ENCODE data around the gene EEF1B2. TPM values are rescaled to one million over a fixed set of nuclear protein-coding genes. Genes with fewer than 3 reads are reported as not detected.
"Not testable (repeated sequence)": the region's sequence is repeated elsewhere in the genome, so short reads cannot be mapped to it uniquely, and the experiment has no call there.

The EEF1B2 gene
- polyA plus RNA-seq, 12 donors = 499 to 1,036 (median 996) TPM; not detected in 1

DNA sequence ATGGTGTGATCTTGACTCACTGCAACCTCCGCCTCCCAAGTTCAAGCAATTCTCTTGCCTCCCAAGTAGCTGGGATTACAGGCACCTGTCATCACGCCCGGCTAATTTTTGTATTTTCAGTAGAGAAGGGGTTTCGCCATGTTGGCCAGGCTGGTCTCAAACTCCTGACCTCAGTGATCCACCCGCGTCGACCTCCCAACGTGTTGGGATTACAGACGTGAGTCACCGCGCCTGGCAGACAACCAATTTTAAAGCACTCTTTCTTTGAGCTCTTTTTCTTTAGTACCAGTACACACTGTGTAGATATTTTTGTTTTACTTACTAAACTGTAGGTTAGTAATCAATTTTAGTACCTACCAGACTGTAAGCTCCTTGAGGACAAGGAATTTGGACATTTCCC lies 2.7 kb upstream of the EEF1B2 start:
- DNase-seq = not testable (repeated sequence)

DNA sequence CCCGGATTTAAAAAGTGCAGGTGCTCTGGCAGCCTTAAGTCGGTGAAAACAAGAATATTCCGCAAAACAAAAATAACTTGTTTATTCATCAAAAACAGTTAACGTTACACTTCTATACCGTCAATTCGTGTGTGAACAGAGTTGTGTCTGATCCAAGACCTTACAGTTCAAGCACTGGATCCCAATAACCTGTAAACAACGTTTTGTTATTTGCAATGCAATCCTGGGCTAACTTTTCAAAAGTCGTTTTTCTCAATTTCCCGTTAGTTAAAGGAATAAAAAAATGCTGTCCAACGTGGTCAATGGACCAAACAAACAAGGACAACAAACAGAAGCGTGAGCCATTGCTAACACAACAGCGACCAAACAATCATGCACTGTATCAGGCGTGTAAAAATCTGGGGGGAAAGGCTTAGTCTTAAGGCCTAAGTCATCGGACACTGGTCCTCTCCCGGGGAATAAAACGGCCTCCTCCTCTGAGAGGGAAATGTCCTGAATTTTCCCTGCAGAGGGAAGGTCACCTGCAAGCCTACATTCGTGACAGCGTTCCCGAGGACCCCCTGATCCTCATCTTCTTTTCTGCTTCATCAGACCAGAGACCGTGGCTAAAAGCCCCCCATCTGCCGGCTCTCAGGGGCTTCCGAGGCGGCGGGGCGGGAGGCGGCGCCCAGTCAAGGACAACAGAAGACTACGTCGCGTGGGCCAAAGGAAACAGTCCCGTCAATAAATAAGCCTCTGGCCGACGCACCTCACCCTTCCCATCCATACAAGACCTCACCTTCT lies 941 bp upstream of the EEF1B2 start:
- DNase-seq = no peak

DNA sequence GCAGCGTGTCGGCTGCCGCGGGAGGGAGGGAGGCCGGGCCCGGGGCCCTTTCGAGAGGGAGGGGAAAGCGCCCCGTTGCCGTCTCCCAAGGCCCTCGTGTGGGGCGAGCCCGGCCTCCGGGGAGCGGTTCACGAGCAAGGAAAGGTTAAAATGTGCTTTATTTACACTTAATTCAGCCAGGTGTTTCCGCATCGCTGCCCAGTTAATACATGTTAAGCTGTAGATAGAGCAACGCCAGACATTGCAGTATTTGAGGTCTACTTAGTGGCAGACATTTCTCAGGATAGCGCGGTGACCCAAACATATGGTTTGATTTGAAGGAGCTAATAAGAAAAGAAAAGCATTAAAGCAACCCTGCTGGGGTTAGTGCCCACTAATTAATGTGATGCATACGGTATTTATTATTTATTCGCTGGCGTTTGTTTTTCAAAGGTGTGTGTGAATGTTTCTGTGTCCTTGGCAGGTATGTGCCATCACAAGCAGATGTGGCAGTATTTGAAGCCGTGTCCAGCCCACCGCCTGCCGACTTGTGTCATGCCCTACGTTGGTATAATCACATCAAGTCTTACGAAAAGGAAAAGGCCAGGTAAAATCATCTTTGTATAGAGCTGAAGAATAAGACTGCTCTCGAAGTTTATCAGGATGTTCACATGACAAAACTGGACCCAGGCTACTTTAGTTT lies 571 bp downstream of the EEF1B2 start:
- no peak for DNase-seq

DNA sequence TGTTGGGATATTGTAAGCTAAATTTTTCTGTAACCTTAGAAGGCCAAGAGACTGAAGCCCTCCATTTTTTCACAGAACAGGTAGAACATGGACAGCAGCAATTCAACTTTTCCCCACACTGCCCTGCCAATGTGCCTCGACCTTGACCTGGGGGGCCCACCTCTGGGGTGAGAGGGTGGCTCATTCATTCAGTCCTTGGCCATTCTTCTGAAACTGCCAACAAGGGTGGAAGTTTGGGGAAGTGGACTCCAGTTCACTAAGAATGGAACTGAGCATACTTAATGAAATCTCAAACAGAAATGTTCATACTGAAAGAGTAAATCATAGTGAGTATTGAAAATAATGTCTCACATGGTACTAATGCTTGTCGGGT lies 1.1 kb downstream of the EEF1B2 start:
- DNase-seq = no peak

DNA sequence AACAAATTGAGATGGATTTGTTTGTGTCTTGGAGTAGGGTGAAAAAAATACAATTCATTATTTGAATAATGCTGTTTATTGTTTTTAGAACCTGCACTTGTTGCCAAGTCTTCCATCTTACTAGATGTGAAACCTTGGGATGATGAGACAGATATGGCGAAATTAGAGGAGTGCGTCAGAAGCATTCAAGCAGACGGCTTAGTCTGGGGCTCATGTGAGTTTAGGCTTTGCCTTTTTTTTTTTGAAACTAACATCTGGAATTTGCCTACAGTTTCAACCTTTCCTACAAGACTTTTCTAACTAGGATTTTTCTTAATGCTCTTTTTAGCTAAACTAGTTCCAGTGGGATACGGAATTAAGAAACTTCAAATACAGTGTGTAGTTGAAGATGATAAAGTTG lies 2.7 kb downstream of the EEF1B2 start:
- not testable (repeated sequence) for DNase-seq

DNA sequence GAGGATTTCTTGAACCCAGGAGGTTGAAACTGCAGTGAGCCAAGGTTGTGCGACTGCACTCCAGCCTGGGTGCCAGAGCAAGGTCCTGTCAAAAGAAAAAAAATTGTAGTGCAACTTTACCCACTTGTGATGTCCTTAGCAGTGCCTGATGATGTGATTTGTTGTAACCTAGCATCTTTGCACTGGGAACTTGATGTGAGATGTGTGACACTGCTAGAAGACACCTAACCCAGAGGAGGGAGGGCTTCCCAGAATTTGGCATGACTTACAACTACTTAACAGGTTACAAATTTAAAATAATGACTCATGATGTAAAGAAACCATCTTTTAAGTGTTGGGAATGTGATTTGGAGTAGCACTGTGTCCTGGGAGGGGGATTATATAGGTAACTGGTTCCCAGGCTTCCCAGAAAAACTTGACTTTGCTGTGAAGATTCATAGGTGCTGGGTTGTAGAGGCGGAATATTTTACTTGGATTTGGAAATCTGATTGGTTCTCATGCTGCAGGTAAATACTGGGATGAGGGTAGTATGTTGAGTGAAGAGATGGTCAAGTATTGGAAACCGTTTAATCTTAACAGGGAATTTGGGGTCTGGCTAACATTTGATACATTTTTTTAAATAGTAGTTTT lies 3.7 kb downstream of the EEF1B2 start:
- no peak for DNase-seq

DNA sequence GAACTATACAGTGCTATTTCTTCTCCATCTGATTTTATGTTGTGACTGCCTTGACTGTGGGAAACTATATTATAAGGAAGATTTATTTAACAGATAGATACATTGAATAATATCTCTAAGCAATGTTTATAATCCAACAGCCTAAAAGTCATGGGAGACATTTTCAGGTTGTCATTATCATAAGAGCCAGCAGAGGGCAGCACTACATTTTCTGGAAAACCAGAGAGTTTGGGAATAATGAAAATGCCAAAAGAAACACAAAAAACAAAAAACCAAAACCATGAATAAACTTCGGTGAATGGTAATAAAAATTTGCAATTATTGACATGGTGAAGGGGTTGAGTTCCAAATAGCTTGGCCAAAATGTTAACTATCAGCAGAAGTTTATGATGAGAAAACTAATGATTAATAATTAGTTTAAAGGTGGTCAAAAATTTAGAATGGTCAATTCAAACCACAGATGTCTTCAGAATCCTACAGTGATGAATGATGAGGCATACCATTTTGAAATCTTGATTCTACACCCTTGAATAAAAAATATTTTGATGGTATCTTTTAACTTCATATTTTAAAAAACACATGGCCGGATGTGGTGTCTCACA lies 4.7 kb downstream of the EEF1B2 start:
- DNase-seq = peak; percentile 72

DNA sequence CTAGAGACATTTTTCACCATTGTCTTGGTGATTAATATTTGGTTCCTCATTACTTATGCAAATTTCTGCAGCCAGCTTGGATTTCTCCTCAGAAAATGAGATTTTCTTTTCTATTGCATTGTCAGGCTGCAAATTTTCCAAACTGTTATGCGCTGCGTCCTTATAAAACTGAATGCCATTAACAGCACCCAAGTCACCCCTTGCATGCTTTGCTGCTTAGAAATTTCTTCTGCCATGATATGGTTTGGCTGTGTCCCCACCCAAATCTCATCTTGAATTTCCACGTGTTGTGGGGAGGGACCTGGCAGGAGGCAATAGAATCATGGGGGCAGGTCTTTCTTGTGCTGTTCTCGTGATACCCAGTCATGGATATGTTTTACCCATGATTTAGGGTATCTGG lies 8.5 kb downstream of the EEF1B2 start:
- DNase-seq = not testable (repeated sequence)

DNA sequence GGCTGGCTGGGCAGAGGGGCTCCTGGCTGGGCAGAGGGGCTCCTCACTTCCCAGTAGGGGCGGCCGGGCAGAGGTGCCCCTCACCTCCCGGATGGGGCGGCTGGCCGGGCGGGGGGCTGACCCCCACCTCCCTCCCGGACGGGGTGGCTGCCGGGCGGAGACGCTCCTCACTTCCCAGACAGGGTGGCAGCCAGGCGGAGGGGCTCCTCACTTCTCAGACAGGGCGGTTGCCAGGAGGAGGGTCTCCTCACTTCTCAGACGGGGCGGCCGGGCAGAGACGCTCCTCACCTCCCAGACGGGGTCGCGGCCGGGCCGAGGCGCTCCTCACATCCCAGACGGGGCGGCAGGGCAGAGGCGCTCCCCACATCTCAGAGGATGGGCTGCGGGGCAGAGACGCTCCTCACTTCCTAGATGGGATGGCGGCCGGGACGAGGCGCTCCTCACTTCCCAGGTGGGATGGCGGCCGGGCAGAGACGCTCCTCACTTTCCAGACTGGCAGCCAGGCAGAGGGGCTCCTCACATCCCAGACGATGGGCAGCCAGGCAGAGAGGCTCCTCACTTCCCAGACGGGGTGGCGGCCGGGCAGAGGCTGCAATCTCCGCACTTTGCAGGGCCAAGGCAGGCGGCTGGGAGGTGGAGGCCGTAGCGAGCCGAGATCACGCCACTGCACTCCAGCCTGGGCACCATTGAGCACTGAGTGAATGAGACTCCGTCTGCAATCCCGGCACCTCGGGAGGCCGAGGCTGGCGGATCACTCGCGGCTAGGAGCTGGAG lies 12.1 kb downstream of the EEF1B2 start:
- not testable (repeated sequence) for DNase-seq

DNA sequence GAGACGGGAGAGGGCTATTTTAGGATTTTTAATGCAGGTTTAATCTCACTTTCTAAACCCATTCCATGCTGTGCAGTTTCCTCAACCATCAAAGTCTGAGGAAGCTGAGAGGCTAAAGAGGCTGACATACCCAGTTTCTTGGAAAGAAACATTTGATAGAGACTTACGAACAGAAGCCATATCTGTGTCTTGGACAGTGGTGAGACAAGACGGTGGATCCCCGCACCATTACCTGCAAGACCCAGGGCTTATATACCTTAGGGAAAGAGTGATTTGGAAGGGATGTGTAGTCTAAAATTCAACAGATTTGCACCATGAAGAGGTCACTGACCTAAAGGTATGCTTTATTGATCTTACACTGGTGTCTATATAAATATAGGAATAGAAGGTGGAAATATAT lies 13.5 kb downstream of the EEF1B2 start:
- DNase-seq = no peak

DNA sequence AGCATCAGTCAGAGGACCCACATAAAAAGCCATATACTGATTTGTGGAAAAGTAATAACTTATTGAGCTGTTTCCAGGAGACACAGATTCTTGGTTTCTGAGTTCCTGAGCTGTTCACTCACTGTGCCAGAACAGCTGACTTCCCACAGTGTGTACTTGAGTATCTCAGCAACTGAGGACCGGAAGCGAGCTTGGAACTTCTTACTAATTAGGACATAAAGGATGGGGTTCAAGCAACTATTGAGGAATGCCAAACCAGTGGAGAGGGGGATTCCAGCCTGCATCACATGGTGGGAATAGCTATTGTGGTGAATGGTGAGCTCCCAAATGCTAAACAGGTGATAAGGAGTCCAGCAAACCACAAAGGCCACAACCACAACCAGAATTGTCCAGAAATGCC lies 16.4 kb downstream of the EEF1B2 start:
- peak; percentile 43 for DNase-seq

DNA sequence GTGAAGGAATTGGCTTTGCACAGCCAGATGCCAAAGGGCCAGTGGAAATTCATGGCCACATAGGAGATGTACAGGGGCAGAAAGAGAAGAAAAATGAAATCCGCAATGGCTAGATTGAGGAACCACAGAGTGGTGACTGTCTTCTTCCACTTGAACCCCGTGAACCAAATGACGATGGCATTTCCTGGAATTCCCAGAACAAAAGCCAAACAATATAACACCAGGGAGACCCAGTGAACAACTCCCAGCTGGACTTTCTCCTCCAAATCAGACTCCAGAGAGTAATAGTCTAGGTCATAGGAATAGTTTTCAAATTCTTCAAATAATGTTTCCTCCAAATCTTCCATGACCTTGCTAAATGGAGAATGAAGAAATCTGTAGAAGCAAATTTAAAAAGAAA lies 17.2 kb downstream of the EEF1B2 start:
- DNase-seq = no peak

DNA sequence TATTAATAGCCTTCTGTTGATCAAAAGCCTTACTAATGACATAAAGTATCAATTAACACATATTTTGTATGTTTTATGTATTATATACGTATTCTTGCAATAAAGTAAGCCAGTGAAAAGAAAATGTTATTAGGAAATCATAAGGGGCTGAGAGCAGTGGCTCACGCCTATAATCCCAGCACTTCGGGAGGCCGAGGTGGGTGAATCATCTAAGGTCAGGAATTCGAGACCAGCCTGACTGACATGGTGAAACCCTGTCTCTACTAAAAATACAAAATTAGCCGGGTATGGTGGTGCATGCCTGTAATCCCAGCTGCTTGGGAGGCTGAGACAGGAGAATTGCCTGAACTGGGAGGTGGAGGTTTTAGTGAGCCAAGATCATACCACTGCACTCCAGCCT lies 21.8 kb downstream of the EEF1B2 start:
- DNase-seq = not testable (repeated sequence)

DNA sequence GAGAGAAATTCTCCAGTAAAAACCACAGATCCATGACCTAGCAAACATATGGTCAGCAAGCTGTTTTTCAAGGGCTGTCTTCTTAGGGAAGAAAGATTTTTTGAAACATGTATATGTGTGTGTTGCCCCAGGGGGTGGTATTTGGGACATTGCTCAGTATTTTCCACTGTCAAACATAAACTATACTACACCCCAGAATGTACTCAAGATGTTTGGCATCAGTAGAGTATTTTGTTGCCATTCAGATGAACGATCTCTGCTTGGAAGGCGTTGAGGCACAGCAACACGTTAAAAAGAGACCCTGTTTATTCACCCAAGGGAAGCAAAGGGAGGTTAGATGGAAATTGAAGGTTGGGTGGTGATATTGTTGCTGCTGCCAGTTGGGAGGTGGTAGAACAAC lies 30.0 kb downstream of the EEF1B2 start:
- peak; percentile 57 for DNase-seq

DNA sequence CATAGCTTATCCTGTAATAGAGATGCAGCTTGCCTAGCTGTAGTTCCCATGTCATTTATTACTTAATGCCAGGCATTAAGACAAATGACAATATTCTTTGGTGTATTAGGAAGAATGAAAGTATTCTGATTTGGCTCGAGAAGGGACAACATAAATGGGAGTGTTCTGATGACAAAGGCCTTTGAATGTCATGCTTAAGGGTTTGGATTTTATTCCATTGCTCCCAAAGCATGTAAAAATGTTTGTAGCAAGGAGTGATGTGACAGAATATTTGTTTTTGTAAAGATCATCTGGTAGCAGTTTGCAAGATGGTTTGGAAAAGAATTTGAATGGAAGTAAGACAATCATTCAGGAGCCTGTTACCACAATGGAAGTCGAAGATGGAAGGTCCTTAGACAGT lies 30.4 kb downstream of the EEF1B2 start:
- no peak for DNase-seq

DNA sequence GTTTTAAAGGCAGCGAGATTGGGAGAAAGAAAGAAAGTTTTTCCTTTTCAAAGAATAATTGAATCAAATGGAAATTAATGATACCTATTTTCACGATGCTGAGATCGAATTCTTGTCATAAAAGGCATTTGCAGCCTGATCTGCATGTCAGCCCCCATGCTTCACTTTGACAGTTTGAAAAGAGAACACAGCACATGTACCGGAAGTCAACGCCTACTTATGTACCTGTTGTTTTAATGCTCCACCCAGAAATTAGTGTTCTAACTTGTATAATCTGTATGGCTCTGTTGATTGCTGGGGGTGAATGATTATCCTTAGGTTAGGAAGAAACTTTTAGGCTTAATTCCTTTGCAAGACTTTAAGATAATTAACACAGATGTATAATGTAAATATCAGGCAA lies 31.0 kb downstream of the EEF1B2 start:
- no peak for DNase-seq

DNA sequence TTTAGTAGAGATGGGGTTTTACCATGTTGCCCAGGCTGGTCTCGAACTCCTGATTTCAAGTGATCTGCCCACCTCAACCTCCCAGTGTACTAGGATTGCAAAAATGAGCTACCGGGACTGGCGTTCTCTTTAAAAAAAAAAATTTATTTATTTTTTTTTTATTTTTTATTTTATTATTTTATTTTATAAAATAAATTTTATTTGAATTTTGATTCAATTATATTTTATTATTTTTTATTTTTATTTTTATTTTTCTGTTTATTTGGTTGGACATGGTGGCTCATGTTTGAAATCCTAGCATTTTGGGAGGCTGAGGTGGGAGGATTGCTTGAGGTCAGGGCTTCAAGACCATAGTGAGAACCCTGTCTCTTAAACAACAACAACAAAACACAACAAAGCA lies 32.5 kb downstream of the EEF1B2 start:
- no peak for DNase-seq

DNA sequence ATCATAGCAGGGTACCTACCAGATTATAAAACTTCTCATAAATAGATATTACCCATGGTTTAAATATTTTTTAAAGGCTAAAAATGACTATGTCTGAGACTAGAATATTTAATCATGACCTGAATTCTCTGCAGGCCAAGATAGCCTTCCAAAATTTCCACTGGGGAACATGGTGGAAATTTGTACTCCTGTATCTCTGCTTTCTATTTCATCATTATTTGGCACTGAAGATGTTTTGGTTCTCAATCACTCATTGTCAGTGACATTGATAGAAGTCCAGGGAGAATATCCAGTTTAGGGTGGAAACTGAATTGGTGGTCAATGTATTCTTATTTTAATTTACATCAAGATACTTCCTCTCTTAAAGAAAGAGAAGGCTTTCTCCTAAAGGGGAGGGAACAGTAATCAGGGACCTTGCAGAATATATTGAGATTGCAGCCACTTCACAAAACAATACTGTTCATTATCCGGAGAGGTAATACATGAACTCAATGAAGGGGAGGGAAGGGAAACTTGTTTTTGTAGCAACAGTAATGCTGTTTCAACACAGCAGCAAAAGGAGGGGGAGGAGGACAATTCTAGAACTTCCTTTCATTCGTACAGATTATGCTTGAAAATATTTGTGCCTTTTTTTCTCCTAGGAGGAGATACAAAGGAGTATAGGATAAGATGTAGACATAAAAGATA lies 34.1 kb downstream of the EEF1B2 start:
- DNase-seq = no peak

DNA sequence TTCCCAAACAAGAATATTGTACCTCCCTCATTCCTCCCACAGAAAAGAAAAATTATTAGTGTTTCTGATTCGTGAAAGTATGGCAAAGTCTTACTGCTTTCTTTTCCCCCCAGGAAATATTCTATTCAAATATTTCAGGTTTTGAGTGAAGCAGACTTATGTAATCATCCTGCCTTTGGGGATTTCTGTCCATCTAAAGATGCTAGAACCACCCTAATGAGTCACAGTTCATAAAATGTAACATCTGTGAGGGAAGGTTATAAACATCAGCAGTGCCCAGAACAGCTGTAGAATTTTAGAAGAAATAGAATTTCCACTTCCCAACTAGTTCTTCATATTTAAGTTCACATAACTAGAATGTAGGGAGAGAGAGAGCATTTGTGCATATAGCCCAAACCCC lies 39.0 kb downstream of the EEF1B2 start:
- DNase-seq = peak; percentile 35

DNA sequence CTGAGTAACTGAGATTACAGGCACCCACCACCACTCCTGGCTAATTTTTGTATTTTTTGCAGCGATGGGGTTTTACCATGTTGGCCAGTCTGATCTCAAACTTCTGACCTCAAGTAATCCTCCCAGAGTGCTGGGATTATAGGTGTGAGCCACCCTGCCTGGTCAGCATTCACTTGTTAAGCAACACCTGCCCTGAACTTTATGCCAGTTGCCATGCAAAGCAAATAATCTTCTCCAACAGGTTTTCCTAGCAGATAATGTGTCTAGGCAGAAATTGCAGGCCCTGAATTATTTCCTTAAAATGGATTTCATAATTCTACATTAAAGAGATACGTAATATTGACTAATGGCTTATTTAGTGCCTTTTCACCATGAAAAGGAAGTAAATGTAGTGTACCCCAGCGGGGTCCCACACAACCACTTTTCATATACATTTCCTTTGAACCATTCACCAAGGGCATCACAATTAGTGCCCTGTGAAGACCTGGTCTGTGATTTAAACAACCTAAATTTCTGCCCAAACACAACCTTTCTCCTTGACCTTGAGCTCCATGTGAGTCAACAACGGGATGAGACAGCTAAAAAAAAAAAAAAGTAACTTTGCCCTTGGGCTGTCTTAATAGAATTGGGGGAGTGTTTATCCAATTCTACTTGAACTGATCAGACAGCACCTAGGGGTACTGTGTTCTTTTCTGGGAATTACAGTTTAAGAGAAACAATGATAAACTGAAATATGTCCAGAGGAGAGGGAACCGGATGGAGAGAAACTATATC lies 41.6 kb downstream of the EEF1B2 start:
- DNase-seq = no peak

Data from muscle of arm (tissue), 12 donors.